Measurements from ENCODE around the gene CCDC57. TPM values are rescaled to one million over a fixed set of nuclear protein-coding genes. Genes with fewer than 3 reads are reported as not detected.

CCDC57 gene
- total RNA-seq, 2 experiments from 2014 or later: 70.2 to 73.9 TPM

DNA sequence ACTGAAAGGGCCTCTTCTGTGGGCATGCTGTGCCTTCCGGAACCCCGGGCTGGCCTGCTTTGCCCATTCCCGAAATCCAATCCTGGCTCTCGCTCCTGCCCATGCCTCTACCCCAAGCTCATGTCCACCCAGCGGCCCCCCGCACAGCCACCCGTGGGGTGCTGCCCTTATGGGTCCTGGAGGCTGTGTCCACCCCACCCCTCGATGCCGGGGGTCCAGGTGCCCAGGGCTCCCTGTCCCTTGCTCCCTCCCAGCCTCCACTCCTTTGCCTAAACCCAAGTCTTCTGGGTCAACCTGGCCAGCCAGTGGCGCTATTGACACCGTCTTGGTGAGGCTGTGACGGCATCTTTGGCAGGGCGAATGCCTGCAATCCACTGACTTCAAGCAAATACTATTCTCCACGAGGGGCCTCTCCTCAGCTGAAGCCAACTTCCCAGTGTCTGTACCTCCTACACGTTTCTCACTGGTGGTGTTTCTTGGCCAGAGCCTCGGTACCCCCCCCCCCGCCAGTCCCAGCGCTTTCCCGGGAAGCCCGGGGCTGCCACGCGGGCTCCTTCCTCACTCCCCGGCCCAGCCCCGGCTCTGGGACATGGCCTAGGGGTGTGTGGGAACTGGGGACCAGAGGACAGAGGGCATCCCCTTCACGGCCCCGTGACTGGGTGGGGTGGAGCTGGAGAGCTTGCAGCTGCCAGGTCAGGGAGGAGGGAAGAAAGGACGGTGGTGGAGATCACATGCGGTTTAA lies 134.9 kb downstream of the CCDC57 start:
- no peaks in the 10 kb centered on the region for H3K9me3 Mint-ChIP-seq (ENCODE audit: low read depth)
- no peak overlapping the region for H3K4me3 Mint-ChIP-seq
- no peaks in the 10 kb centered on the region for H3K4me1 Mint-ChIP-seq
- no peak for DNase-seq
- ATAC-seq: no peak
- H3K27ac Mint-ChIP-seq: no peak overlapping the region
- H3K27me3 Mint-ChIP-seq: peaks cover 7% of the 10 kb centered on the region
- CTCF ChIA-PET: interaction anchor here (0.9 kb wide), 1 partner anchor 13 kb away, joined by 3 read pairs; no protein-coding TSS in a partner anchor
- H3K36me3 Mint-ChIP-seq: peaks cover 14% of the 10 kb centered on the region

GRCh38 chr17:82076785-82077591 lies 135.7 kb downstream of the CCDC57 start:
- Mint-ChIP-seq H3K27me3 (peaks cover 7% of the 10 kb centered on the region), H3K4me3 (no peak overlapping the region), H3K36me3 (peaks cover 14% of the 10 kb centered on the region), H3K9me3 (ENCODE audit: low read depth) (no peaks in the 10 kb centered on the region), H3K4me1 (no peaks in the 10 kb centered on the region), H3K27ac (no peak overlapping the region)
- ATAC-seq (peak; percentile 17), DNase-seq (no peak)
- CTCF ChIA-PET: interaction anchor here (0.9 kb wide), 1 partner anchor 12 kb away, joined by 3 read pairs; no protein-coding TSS in a partner anchor

DNA sequence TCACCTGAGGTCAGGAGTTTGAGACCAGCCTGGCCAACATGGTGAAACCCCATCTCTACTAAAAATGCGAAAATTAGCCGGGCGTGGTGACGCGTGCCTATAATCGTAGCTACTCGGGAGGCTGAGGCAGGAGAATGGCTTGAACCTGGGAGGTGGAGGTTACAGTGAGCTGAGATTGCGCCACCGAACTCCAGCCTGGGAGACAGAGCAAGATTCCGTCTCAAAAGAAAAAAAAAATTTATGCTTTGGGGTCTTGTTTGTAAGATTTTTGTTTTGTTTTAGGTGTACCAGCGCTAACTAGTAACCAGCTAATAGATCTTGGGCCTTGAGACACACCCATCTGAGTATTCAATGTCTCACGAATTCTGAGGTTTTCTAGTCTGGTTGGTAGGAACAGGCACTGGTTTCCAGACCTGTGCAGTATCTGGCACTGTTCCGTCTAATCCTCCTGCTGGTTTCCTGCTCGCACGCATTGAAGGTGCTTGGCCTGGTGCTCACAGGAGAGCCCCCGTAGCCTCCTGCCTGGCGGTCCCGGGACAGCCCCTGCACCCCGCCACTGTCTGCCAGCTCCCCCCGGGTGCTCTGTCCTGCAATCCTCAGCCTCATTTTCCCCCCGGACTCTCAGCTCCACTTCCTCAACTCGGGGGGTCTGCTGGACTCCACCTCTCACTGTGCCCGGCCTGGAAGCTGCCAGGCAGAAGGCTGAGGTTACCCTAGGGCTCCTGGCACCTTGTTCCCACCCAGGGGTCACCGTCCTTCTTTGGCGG lies 136.4 kb downstream of the CCDC57 start:
- Mint-ChIP-seq H3K4me1 (no peaks in the 10 kb centered on the region), H3K27me3 (peaks cover 7% of the 10 kb centered on the region), H3K27ac (no peak overlapping the region), H3K4me3 (no peak overlapping the region), H3K9me3 (ENCODE audit: low read depth) (no peaks in the 10 kb centered on the region), H3K36me3 (peaks cover 14% of the 10 kb centered on the region)
- DNase-seq (no peak), ATAC-seq (no peak)
- CTCF ChIA-PET: interaction anchor here (0.9 kb wide), 1 partner anchor 11 kb away, joined by 3 read pairs; no protein-coding TSS in a partner anchor

- Mint-ChIP-seq H3K36me3 (peaks cover 3% of the 10 kb centered on the region), H3K4me1 (no peaks in the 10 kb centered on the region), H3K4me3 (no peak overlapping the region), H3K27me3 (peaks cover 7% of the 10 kb centered on the region), H3K9me3 (ENCODE audit: low read depth) (no peaks in the 10 kb centered on the region), H3K27ac (no peak overlapping the region)
- DNase-seq (no peak), ATAC-seq (no peak)
- CTCF ChIA-PET: interaction anchor here (0.9 to 1.7 kb wide), 2 partner anchors 36 to 147 kb away, joined by 3 to 5 read pairs; partner anchors contain the start of gene DCXR
These were observed 139.2 kb downstream of the CCDC57 start for GRCh38 chr17:82073446-82073845.

DNA sequence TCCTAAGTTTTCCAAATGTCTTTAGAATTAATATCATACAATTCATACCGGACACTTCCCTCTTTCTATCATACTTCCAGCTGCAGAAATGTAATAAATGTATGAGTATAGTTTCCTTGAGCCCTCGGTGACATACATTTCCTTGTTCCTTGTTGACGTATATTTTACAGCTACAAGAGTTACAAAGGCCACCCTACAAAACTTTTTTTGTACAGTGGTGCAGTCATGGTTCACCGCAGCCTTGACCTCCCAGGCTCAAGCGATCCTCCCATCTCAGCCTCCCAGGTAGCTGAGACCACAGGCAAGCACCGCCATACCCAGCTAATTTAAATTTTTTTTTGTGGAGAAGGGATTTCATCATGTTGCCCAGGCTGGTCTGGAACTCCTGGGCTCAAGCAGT lies 139.8 kb downstream of the CCDC57 start:
- H3K27ac Mint-ChIP-seq: no peak overlapping the region
- CTCF ChIA-PET: interaction anchor here (0.9 to 1.7 kb wide), 2 partner anchors 36 to 146 kb away, joined by 3 to 5 read pairs; partner anchors contain the start of gene DCXR

GRCh38 chr17:82070611-82071010 lies 142.0 kb downstream of the CCDC57 start:
- no peaks in the 10 kb centered on the region for H3K36me3 Mint-ChIP-seq
- H3K4me3 Mint-ChIP-seq: no peak overlapping the region
- peaks cover 7% of the 10 kb centered on the region for H3K27me3 Mint-ChIP-seq
- peaks cover 5% of the 10 kb centered on the region for H3K4me1 Mint-ChIP-seq
- H3K9me3 Mint-ChIP-seq (ENCODE audit: low read depth): no peaks in the 10 kb centered on the region
- no peak overlapping the region for H3K27ac Mint-ChIP-seq
- ATAC-seq (no peak), DNase-seq (no peak)
- CTCF ChIA-PET: interaction anchor here (0.7 to 1.3 kb wide), 4 partner anchors 40 to 519 kb away, joined by 3 to 4 read pairs (median 4); no protein-coding TSS in a partner anchor

More for the DNA sequence above, 139.8 kb downstream of the CCDC57 start:
- Mint-ChIP-seq H3K4me1 (no peaks in the 10 kb centered on the region), H3K9me3 (ENCODE audit: low read depth) (no peaks in the 10 kb centered on the region), H3K36me3 (no peaks in the 10 kb centered on the region), H3K4me3 (no peak overlapping the region), H3K27me3 (peaks cover 7% of the 10 kb centered on the region)
- DNase-seq (no peak), ATAC-seq (no peak)

DNA sequence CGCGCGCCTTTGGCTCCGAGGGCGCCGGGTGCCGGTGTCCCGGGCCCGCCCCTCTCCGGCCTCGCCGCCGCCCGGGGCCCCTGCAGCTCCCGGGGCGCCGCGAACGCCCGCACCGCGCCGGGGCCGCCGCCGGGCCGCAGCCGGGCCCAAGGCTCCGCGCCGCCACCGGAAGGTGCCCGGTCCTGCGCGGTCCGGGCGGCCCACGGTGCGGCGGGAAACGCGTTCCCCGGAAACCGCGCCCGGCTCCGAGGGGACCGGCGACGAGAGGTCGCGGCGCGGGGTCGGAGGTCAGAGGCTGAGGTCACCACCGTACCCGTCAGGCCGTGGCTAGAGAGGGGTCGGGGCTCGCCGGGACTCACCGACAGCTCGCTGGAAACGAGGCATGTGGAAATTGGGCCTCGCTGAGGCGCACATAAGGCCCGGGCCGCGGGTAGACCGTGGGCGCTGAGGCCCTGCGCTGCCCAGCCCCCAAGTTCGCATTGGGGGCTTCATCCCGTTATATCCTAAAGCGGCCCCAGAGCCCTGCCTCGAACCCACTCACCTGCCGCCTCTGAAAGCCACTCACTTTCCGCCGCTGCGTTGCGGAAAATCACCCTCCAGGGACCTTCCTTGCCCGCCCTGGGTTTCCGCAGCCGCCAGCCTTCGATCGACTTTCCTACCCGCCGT lies 146.9 kb downstream of the CCDC57 start, which contains the start of gene DUS1L:
TSS of gene DUS1L (minus strand) at position 167 of the 666 bp plus-strand sequence. CDS start 745 bp downstream, outside the sequence.
- Mint-ChIP-seq H3K27ac (peak within 1 kb of the TSS; percentile 81), H3K4me3 (peak within 1 kb of the TSS; percentile 81), H3K4me1 (peaks cover 13% of the 10 kb centered on the region)

DNA sequence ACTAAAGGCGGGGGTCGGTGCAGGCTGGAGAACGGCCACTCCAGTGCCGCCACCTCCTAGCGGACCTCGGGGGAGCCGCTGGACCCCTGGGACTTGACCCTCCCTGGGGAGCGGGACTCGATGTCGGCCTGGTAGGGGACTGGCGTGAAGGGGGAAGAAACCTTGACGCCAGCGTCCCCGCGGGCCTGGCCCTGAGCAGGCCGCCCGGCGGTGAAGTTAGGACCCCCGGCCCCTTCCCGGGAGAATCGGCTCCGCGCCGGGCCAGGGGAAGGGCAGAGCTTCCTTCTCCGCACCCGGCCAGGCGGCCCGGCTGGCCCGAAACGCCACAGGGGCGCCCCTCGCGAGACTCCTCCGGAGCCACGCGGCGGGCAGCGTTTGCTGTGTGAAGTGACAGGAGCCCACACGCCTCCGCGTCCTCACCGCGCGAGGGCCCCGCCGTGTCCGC lies 147.4 kb downstream of the CCDC57 start:
- Mint-ChIP-seq H3K27ac (peak overlapping the region; percentile 28), H3K36me3 (no peaks in the 10 kb centered on the region), H3K27me3 (no peaks in the 10 kb centered on the region), H3K4me3 (peak overlapping the region; percentile 67), H3K4me1 (peaks cover 13% of the 10 kb centered on the region), H3K9me3 (ENCODE audit: low read depth) (no peaks in the 10 kb centered on the region)
- CTCF ChIA-PET: interaction anchor here (0.8 to 2.0 kb wide), 5 partner anchors 12 to 106 kb away, joined by 3 to 7 read pairs (median 4); no protein-coding TSS in a partner anchor
- DNase-seq: no peak
- peak; percentile 54 for ATAC-seq

More for the DNA sequence above, 146.9 kb downstream of the CCDC57 start, which contains the start of gene DUS1L:
- Mint-ChIP-seq H3K27me3 (no peaks in the 10 kb centered on the region), H3K36me3 (no peaks in the 10 kb centered on the region), H3K9me3 (ENCODE audit: low read depth) (no peaks in the 10 kb centered on the region)
- CTCF ChIA-PET: interaction anchor here (0.8 to 2.0 kb wide), 8 partner anchors 15 to 106 kb away, joined by 3 to 7 read pairs (median 4); partner anchors contain the start of gene DCXR
- peak; percentile 74 for DNase-seq
- ATAC-seq: peak; percentile 89

DNA sequence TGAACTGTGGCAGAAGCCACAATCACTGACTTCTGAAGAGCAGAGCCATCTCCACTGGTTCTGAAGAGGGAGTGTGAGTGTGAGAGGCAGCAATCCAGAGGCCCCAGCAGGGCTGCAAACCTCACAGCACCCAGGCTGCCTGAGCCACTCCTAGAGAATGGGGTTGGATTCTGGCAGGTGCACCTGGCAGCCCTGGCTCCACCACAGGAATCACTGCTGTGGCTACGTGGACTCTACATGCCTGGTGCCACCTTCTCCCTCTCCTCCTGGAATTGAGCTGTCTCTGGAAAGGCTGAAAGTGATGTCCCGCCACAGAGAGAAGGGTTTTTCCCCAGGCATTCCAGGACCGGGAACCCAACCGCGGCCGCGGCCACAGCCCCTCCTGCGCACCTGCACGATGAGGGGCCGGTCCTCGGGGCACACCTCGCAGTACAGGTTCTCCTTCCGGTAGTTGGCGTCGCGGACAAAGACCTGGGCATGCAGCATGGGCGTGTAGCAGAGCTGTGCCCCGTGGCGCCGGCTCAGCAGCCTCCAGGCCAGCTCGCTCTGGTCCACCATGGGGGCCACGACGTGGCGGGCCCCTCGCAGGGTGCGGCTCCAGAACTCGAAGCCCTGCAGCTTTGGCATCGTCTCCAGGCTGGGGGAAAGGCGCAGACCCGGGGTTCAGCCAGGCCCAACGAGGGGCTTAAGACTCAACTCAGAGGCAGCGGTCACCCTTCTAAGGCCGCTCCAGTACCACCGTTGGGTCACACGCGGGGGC lies 148.0 kb downstream of the CCDC57 start:
- ATAC-seq (no peak), DNase-seq (no peak)
- no peaks in the 10 kb centered on the region for H3K36me3 Mint-ChIP-seq
- H3K4me1 Mint-ChIP-seq: peaks cover 13% of the 10 kb centered on the region
- no peaks in the 10 kb centered on the region for H3K9me3 Mint-ChIP-seq (ENCODE audit: low read depth)
- H3K27me3 Mint-ChIP-seq: no peaks in the 10 kb centered on the region
- CTCF ChIA-PET: interaction anchor here (0.8 to 1.7 kb wide), 4 partner anchors 12 to 105 kb away, joined by 3 to 4 read pairs (median 4); no protein-coding TSS in a partner anchor
- H3K4me3 Mint-ChIP-seq: peak overlapping the region; percentile 67
- peak overlapping the region; percentile 64 for H3K27ac Mint-ChIP-seq

DNA sequence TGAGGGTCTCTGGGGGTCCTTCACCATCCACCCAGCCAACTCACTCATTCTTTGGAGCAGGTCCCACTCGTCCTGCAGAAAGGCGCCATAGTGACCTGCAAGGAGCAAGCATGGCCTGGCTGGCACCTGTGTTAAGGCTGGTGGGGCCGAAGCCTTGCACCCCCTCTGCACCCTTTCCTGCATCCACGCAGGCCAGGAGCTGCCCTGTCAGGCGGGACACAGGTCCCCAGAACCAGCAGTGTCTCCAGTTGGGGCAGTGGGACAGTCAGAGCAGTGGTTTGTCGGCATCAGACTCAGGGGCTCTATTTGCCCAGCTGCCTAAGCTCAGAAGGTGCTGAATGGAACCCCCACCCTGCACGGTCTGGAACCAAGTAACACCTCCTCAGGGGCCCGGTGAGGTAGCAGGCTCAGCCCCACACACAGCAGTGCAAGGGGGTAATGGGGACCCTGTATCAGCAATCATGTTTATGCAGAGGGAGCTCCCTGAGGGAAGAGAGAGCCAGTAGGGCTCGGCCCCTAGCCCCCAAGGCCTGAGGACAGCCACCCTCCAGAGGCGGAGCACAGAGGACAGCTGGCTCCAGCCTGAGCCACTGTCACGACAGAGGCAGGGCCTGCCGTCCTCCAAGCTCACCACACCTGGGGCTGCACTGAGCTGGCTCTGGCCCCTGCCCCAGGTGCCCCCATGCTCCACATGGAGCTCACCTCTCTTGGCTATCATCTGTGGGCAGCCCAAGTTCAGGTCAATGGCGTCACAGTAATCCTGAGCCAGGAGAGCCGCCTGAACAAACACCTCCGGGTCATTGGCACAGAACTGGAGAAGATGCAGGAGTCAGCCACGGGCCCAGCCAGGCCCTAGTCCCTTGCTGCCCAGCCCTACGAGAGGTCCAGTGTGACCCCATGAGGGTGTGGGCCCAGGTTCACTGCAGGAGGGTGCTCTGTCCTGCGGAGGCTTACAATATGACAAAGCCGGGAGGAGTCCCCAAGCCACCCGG lies 148.9 kb downstream of the CCDC57 start:
- Mint-ChIP-seq H3K4me1 (peaks cover 13% of the 10 kb centered on the region), H3K36me3 (no peaks in the 10 kb centered on the region), H3K27me3 (no peaks in the 10 kb centered on the region), H3K27ac (peak overlapping the region; percentile 64), H3K4me3 (peak overlapping the region; percentile 67), H3K9me3 (ENCODE audit: low read depth) (no peaks in the 10 kb centered on the region)
- DNase-seq: no peak
- no peak for ATAC-seq
- CTCF ChIA-PET: interaction anchor here (1.6 kb wide), 1 partner anchor 49 kb away, joined by 4 read pairs; no protein-coding TSS in a partner anchor

DNA sequence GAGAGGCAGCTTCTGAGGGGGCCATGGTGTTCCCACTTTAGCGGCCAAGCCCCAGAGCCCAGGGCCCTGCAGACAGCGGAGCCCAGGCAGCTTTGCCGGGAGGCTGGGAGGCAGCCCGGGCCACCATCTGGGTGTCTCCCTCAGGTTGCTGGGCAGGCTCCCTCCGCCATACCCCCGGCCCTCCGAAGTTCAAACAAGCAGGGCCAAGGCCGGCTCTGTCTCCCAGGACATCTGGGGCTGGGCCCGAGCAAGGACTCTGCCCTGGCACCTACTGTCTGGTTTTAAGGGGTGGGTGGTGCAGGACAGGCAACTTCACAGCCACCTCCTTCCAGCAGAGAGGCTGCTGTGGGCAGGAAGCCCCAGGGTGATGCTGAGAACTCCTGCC lies 149.7 kb downstream of the CCDC57 start:
- ATAC-seq: no peak
- H3K9me3 Mint-ChIP-seq (ENCODE audit: low read depth): no peaks in the 10 kb centered on the region
- no peak for DNase-seq
- no peaks in the 10 kb centered on the region for H3K36me3 Mint-ChIP-seq
- H3K4me1 Mint-ChIP-seq: peaks cover 13% of the 10 kb centered on the region
- H3K4me3 Mint-ChIP-seq: no peak overlapping the region
- H3K27me3 Mint-ChIP-seq: no peaks in the 10 kb centered on the region
- H3K27ac Mint-ChIP-seq: no peak overlapping the region
- CTCF ChIA-PET: no interaction called here

Data from activated CD8-positive, alpha-beta memory T cell treated with anti-CD3 and anti-CD28 coated beads, Interleukin-2, amount 10 ng/mL, durations not matched to agents 7 days and 5 days (primary cell).